ENCODE results near the gene ADA. TPM values are rescaled to one million over a fixed set of nuclear protein-coding genes. Genes with fewer than 3 reads are reported as not detected.

Gene ADA
- total RNA-seq, 6 donors from 2014 or later: 5.0 to 9.4 (median 7.2) TPM

DNA sequence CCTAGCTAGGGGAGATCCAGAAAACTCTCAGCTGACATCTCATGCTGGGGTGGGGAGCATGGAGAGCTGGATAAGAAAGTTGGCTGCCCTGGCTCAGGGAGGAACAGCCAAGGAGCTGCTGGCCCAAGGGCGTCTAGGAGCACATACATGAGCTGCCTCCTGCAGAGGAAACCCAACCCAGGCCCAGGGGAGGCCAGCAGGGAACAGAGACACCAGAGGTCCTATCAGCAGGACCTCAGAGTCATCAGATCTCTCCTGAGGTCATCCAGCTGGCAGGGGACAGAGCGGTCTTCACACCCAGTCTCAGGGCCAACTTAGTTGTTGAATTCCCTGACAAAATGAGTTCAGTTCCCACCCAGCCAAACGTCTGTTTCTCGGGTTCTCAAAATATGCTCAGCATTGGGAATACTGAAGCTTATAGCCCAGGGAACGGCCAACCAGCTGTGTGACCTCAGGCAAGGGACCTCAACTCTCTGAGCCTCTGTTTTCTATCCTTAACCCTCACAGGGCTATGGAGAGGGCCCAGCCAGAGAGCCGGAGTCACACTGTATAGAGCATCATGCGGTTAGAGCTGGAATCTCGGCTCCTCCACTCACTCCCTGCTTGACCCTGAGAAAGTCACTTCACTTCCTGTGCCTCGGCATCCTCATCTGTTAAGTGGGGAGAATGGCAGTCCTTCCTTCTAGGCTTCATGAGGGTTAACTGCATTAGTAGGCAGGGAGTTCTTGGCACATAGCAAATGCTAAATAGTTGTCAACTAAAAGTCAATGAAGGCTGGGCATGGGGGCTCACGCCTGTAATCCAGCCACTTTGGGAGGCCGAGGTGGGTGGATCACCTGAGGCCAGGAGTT lies 13.8 kb downstream of the ADA start:
- DNase-seq (no peak), ATAC-seq (ENCODE audit: low FRiP score in 2 of 2) (peak in 1 of 2 donors; percentile 70)
- Histone ChIP-seq H3K4me1 (peaks cover 10 to 14% (median 12%) of the 10 kb centered on the region in 4 donors), H3K36me3 (peaks cover 0 to 11% (median 0%) of the 10 kb centered on the region in 4 donors), H3K4me3 (no peak overlapping the region), H3K27me3 (no peaks in the 10 kb centered on the region), H3K9me3 (no peaks in the 10 kb centered on the region), H3K27ac (no peak overlapping the region)
- 72 to 83% methylated on average over 10 to 11 of the region's 11 CpGs for WGBS, 2 donors
- TF ChIP-seq EP300 (IDR thresholded peaks at IDR 0.05) (no peak), POLR2A (IDR thresholded peaks at IDR 0.05) (no peak), POLR2AphosphoS5 (IDR thresholded peaks at IDR 0.05) (no peak)
- TF ChIP-seq, protein P1, sequence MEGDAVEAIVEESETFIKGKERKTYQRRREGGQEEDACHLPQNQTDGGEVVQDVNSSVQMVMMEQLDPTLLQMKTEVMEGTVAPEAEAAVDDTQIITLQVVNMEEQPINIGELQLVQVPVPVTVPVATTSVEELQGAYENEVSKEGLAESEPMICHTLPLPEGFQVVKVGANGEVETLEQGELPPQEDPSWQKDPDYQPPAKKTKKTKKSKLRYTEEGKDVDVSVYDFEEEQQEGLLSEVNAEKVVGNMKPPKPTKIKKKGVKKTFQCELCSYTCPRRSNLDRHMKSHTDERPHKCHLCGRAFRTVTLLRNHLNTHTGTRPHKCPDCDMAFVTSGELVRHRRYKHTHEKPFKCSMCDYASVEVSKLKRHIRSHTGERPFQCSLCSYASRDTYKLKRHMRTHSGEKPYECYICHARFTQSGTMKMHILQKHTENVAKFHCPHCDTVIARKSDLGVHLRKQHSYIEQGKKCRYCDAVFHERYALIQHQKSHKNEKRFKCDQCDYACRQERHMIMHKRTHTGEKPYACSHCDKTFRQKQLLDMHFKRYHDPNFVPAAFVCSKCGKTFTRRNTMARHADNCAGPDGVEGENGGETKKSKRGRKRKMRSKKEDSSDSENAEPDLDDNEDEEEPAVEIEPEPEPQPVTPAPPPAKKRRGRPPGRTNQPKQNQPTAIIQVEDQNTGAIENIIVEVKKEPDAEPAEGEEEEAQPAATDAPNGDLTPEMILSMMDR (IDR thresholded peaks at IDR 0.05): no peak

- no peak for ATAC-seq (ENCODE audit: low FRiP score in 2 of 2)
- WGBS, 2 donors: 88 to 96% methylated on average over 5 of the region's 5 CpGs
- H3K36me3 ChIP-seq: peaks cover 0 to 11% (median 0%) of the 10 kb centered on the region in 4 donors
- no peak overlapping the region for H3K4me3 ChIP-seq
- no peaks in the 10 kb centered on the region for H3K9me3 ChIP-seq
- no peak overlapping the region for H3K27ac ChIP-seq
- H3K4me1 ChIP-seq: peaks cover 3 to 7% (median 5%) of the 10 kb centered on the region in 4 donors
- TF ChIP-seq, protein P1 (IDR thresholded peaks at IDR 0.05): no peak
- TF ChIP-seq EP300 (IDR thresholded peaks at IDR 0.05): no peak
- no peaks in the 10 kb centered on the region for H3K27me3 ChIP-seq
- no peak for DNase-seq
Observed at GRCh38 chr20:44637042-44637441, 14.5 kb downstream of the ADA start.

- DNase-seq (no peak), ATAC-seq (ENCODE audit: low FRiP score in 2 of 2) (no peak)
- Histone ChIP-seq H3K4me1 (no peaks in the 10 kb centered on the region), H3K9me3 (no peaks in the 10 kb centered on the region), H3K36me3 (peaks cover 0 to 11% (median 0%) of the 10 kb centered on the region in 4 donors), H3K4me3 (no peak overlapping the region), H3K27ac (no peak overlapping the region), H3K27me3 (no peaks in the 10 kb centered on the region)
- 92 to 96% methylated on average over 4 of the region's 4 CpGs for WGBS, 2 donors
- no peak for TF ChIP-seq EP300 (IDR thresholded peaks at IDR 0.05)
- no peak for TF ChIP-seq POLR2AphosphoS5 (IDR thresholded peaks at IDR 0.05)
- TF ChIP-seq, protein P1 (IDR thresholded peaks at IDR 0.05): no peak
Observed at GRCh38 chr20:44635877-44636276, 15.6 kb downstream of the ADA start.

GRCh38 chr20:44633872-44634600 lies 17.5 kb downstream of the ADA start:
- TF ChIP-seq, protein P1 (IDR thresholded peaks at IDR 0.05): no peak
- TF ChIP-seq POLR2A (IDR thresholded peaks at IDR 0.05) (no peak), EP300 (IDR thresholded peaks at IDR 0.05) (no peak), POLR2AphosphoS5 (IDR thresholded peaks at IDR 0.05) (no peak)
- no peak for ATAC-seq (ENCODE audit: low FRiP score in 2 of 2)
- H3K4me3 ChIP-seq: no peak overlapping the region

More at GRCh38 chr20:44633872-44634600, 17.5 kb downstream of the ADA start:
- Histone ChIP-seq H3K9me3 (no peaks in the 10 kb centered on the region), H3K27ac (no peak overlapping the region), H3K27me3 (no peaks in the 10 kb centered on the region), H3K36me3 (peaks cover 0 to 11% (median 0%) of the 10 kb centered on the region in 4 donors), H3K4me1 (no peaks in the 10 kb centered on the region)
- DNase-seq: no peak
- WGBS, 2 donors: 87% methylated on average over 13 to 18 of the region's 18 CpGs
